Uterus (tissue), 4 donors: ENCODE results near the gene FKBP11. TPM values are rescaled to one million over a fixed set of nuclear protein-coding genes. Genes with fewer than 3 reads are reported as not detected.

ENCODE experiments used
- DNase-seq, 2 donors: peaks; one replicate each; pipeline ENCODE4 v3.0.0-alpha.2; 2019 to 2020
- H3K27ac ChIP-seq, 2 donors: fragments of 200-600 bp; sonication (generic); 1 replicate in 1 of 2; 2 replicates in 1 of 2; pipeline ENCODE4 v1.5.1; 2016 to 2018
- H3K27me3 ChIP-seq, 2 donors: fragments of 200-600 bp; sonication (generic); one replicate each; pipeline ENCODE4 v1.5.1; 2018 to 2019; ENCODE audit warnings: control low read depth in 1 of 2
- H3K36me3 ChIP-seq, 2 donors: fragments of 200-600 bp; sonication (generic); one replicate each; pipeline ENCODE4 v1.5.1; 2019; ENCODE audit warnings: control low read depth in 1 of 2
- H3K4me1 ChIP-seq, 2 donors: fragments of 200-600 bp; sonication (generic); one replicate each; pipeline ENCODE4 v1.5.1; 2018 to 2019; ENCODE audit warnings: control low read depth in 1 of 2
- H3K4me3 ChIP-seq, 2 donors: fragments of 200-600 bp; sonication (generic); 1 replicate in 1 of 2; 2 replicates in 1 of 2; pipeline ENCODE4 v1.5.1; 2018 to 2019; ENCODE audit warnings: mild to moderate bottlenecking in 1 of 2
- H3K9me3 ChIP-seq, 2 donors: fragments of 200-600 bp; sonication (generic); one replicate each; pipeline ENCODE4 v1.5.1; 2019; ENCODE audit warnings: control low read depth in 1 of 2
- CTCF ChIP-seq, 4 experiments: fragments of 200-600 bp in 2 of 4; fragments of 450-650 bp in 2 of 4; sonication (generic) in 2 of 4; IDR thresholded peaks; one replicate each; pipeline ENCODE4 v1.5.1; 2016 to 2019; ENCODE audit warnings: antibody characterized with exemption in 4 of 4, mild to moderate bottlenecking in 2 of 4, moderate library complexity in 1 of 4
- POLR2A ChIP-seq, 2 donors: fragments of 450-650 bp; IDR thresholded peaks; one replicate each; pipeline ENCODE4 v1.6.1; 2016; ENCODE audit warnings: antibody characterized with exemption in 2 of 2, mild to moderate bottlenecking in 1 of 2, moderate library complexity in 1 of 2
- intact Hi-C: fragments of 100-400 bp; cut with DNase I; formaldehyde crosslinking; loops from one replicate; pipeline ENCODE4 v1.15.1; 2023; ENCODE audit warnings: low total_unique reads
- total RNA-seq, 4 donors: library from RNA; depleted of rRNA in 3 of 4; stranded (reverse); fragments of >200 nt in 3 of 4; gene quantifications; one replicate each; pipeline versions ENCODE4 v1.1.0 to v1.2.4, GENCODE V29; 2014 to 2023
- donor health status: DM: yes; HTN: yes; CAD: no.

Gene FKBP11
- total RNA-seq, 4 donors from 2014 or later, result 1.2 to 22.0 (median 5.5) TPM

- H3K36me3 ChIP-seq, result no peaks in the 10 kb centered on the region
- intact Hi-C loops, result no loop called here
- no peak overlapping the region for H3K27ac ChIP-seq
- H3K4me3 ChIP-seq, result no peak overlapping the region
- TF ChIP-seq POLR2A (IDR thresholded peaks at IDR 0.05) (no peak), CTCF (IDR thresholded peaks at IDR 0.05) (no peak)
- no peaks in the 10 kb centered on the region for H3K4me1 ChIP-seq
- DNase-seq, result no peak
- no peaks in the 10 kb centered on the region for H3K27me3 ChIP-seq
- no peaks in the 10 kb centered on the region for H3K9me3 ChIP-seq
These were observed 21.7 kb upstream of the FKBP11 start for GRCh38 chr12:48946943-48947342.

DNA sequence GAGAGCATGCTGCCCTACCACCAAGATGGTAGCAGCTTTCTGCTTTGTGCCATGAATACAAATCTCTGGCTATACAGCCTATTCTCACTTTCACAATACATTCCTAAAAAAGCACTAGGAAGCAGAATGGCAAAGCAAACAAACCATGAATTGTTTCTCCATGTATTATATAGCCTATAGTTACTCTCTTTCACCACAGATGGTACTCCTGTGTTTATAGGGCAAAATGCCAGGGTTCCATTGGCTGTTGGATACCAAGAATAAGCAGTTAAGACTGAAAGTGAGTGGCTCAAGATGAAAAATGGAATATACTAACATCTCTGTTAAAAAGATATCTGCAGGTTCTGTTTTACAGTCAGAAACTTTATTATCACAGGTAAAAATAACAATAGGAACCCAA is 20.9 kb upstream of the FKBP11 start:
- no peaks in the 10 kb centered on the region for H3K36me3 ChIP-seq
- H3K9me3 ChIP-seq, result no peaks in the 10 kb centered on the region
- no peak for DNase-seq
- no peak overlapping the region for H3K4me3 ChIP-seq
- TF ChIP-seq POLR2A (IDR thresholded peaks at IDR 0.05) (no peak), CTCF (IDR thresholded peaks at IDR 0.05) (no peak)
- H3K27me3 ChIP-seq, result no peaks in the 10 kb centered on the region
- intact Hi-C loops, result no loop called here
- no peaks in the 10 kb centered on the region for H3K4me1 ChIP-seq
- H3K27ac ChIP-seq, result no peak overlapping the region

DNA sequence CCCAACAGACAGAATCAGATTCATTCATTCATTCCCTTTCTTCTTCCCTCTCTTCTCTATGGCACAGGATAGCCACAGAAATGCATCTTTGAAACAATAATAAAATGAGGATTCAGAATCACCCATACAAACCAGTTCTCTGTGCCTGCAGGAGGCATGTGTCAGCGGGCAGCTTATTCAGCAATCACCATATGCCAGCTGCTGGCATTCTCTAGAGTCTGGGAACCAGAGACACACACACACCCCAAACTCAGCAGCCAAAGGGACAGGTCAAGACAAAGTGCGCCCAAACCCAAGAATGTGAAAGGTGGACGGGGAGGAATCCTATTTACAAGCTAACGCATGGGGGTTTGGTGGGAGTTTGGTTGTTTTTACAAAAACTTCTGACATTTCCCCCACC is 17.9 kb upstream of the FKBP11 start:
- no peak for DNase-seq
- TF ChIP-seq POLR2A (IDR thresholded peaks at IDR 0.05) (no peak), CTCF (IDR thresholded peaks at IDR 0.05) (no peak)
- no peak overlapping the region for H3K27ac ChIP-seq
- H3K36me3 ChIP-seq, result no peaks in the 10 kb centered on the region
- no peaks in the 10 kb centered on the region for H3K9me3 ChIP-seq
- H3K4me3 ChIP-seq, result no peak overlapping the region
- intact Hi-C loops, result no loop called here
- no peaks in the 10 kb centered on the region for H3K4me1 ChIP-seq
- H3K27me3 ChIP-seq, result no peaks in the 10 kb centered on the region

- no peaks in the 10 kb centered on the region for H3K9me3 ChIP-seq
- intact Hi-C loops, result no loop called here
- no peaks in the 10 kb centered on the region for H3K4me1 ChIP-seq
- no peak for DNase-seq
- no peak overlapping the region for H3K27ac ChIP-seq
- no peak for TF ChIP-seq CTCF (IDR thresholded peaks at IDR 0.05)
- no peak for TF ChIP-seq POLR2A (IDR thresholded peaks at IDR 0.05)
- H3K27me3 ChIP-seq, result no peaks in the 10 kb centered on the region
- no peak overlapping the region for H3K4me3 ChIP-seq
- no peaks in the 10 kb centered on the region for H3K36me3 ChIP-seq
These were observed 14.9 kb upstream of the FKBP11 start for GRCh38 chr12:48940181-48940580.

- H3K4me1 ChIP-seq, result no peaks in the 10 kb centered on the region
- no peak overlapping the region for H3K27ac ChIP-seq
- H3K27me3 ChIP-seq, result no peaks in the 10 kb centered on the region
- TF ChIP-seq CTCF (IDR thresholded peaks at IDR 0.05), result no peak
- no peak for TF ChIP-seq POLR2A (IDR thresholded peaks at IDR 0.05)
- H3K9me3 ChIP-seq, result no peaks in the 10 kb centered on the region
- DNase-seq, result no peak
- H3K36me3 ChIP-seq, result no peaks in the 10 kb centered on the region
- intact Hi-C loops, result no loop called here
- H3K4me3 ChIP-seq, result no peak overlapping the region
These were observed 13.5 kb upstream of the FKBP11 start for GRCh38 chr12:48938805-48939204.
